GM10248 (cell line): ENCODE measurements around the gene GLIS1.

ENCODE experiments used
- CTCF ChIA-PET: fragments of 300-600 bp; sonication (Branson Sonifier 250); formaldehyde crosslinking; extraction: SDS; loops from one replicate; lab custom pipeline; 2021; ENCODE audit warnings: antibody characterized with exemption; lab: Yijun Ruan, JAX
- POLR2A ChIA-PET: fragments of 350-650 bp; sonication (Branson Sonifier 250); formaldehyde crosslinking; extraction: SDS; loops from one replicate; lab custom pipeline; 2020; ENCODE audit warnings: antibody characterized with exemption; lab: Yijun Ruan, JAX
- DNase-seq: peaks from one replicate; pipeline ENCODE4 v3.0.0; 2012; ENCODE audit errors: extremely low spot score
- CTCF ChIP-seq: IDR thresholded peaks from 2 replicates; pipeline ENCODE4 v1.5.1; 2012; ENCODE audit warnings: mild to moderate bottlenecking, low read depth; ENCODE audit errors: extremely low read depth, missing control alignments, control extremely low read depth

Gene GLIS1

GRCh38 chr1:53580009-53580400 is 159.0 kb downstream of the GLIS1 start:
- POLR2A ChIA-PET: no interaction called here
- DNase-seq: no peak
- CTCF ChIA-PET: no interaction called here
- no peak for TF ChIP-seq CTCF

- POLR2A ChIA-PET: no interaction called here
- CTCF ChIA-PET: no interaction called here
- TF ChIP-seq CTCF: no peak
- DNase-seq: no peak
Measured at GRCh38 chr1:53579221-53580008, 159.5 kb downstream of the GLIS1 start.

- no peak for DNase-seq
- ChIA-PET CTCF (interaction anchor here (1.0 kb wide), 1 partner anchor 17 kb away, joined by 3 read pairs; no protein-coding TSS in a partner anchor), POLR2A (no interaction called here)
- no peak for TF ChIP-seq CTCF
Measured at GRCh38 chr1:53578358-53578757, 160.6 kb downstream of the GLIS1 start.

- no peak for TF ChIP-seq CTCF
- CTCF ChIA-PET: interaction anchor here (0.9 to 1.3 kb wide), 3 partner anchors 13 to 66 kb away, joined by 3 read pairs; no protein-coding TSS in a partner anchor
- POLR2A ChIA-PET: no interaction called here
- DNase-seq: no peak
Measured at GRCh38 chr1:53577761-53578100, 161.2 kb downstream of the GLIS1 start.

GRCh38 chr1:53576866-53577760 is 161.9 kb downstream of the GLIS1 start:
- DNase-seq: no peak
- POLR2A ChIA-PET: no interaction called here
- no peak for TF ChIP-seq CTCF
- CTCF ChIA-PET: interaction anchor here (0.9 to 1.3 kb wide), 4 partner anchors 9 to 91 kb away, joined by 3 read pairs; no protein-coding TSS in a partner anchor

- DNase-seq: no peak
- CTCF ChIA-PET: interaction anchor here (0.9 to 1.3 kb wide), 3 partner anchors 10 to 90 kb away, joined by 3 read pairs; no protein-coding TSS in a partner anchor
- TF ChIP-seq CTCF: no peak
- POLR2A ChIA-PET: no interaction called here
Measured at GRCh38 chr1:53576381-53576801, 162.6 kb downstream of the GLIS1 start.
